HTR-8/SVneo (cell line): Measurements from ENCODE around the gene NUFIP1.
"Not testable (repeated sequence)": the region's sequence is repeated elsewhere in the genome, so short reads cannot be mapped to it uniquely, and the experiment has no call there.

Experiments
- DNase-seq: peaks from one replicate; pipeline ENCODE4 v3.0.0; 2011; ENCODE audit warnings: low spot score, mixed read lengths; ENCODE audit not compliant: insufficient read length
- FAIRE-seq: peaks from 2 replicates; lab custom pipeline; 2011; peaks lifted over from hg19 to GRCh38; lab: Jason Lieb, UNC

NUFIP1 gene

DNA sequence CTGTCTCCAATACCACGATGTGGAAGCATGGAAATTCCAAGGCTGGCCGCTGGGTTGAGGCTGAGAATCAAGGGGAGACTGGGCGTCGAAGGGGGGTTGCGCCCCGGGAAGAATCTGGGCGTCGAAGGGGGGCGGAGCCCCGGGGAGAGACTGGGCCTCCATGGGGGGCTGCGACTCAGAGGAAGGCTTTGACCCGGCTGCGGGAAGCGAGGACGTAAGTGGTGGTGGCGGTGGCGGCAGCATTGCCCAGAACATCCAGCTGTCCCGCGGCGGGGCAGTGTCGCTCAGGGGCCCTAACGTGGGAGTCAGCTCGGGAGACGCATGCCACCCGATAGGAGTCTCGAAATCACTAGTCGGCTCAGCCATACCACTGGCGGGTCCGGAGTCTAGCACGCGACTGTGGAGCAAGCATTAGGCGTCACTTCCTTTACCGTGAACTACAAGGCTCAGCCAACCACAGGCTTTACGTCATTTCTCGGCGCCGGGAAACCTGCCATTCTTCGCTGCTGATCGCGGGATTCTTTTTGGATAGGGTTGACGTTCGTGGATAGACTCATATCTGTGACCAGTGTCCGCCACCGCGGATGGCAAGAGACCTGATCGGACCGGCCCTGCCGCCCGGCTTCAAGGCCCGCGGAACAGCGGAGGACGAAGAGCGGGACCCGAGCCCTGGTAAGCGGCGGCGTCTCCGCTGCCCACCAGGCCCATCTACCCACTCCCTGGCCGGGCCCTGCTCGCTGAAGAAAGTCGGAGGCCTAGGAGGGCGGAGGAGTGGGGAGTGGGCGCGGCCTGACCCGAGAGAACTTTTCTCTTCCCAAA lies at the start of gene NUFIP1, which contains the start of gene GPALPP1:
Gene NUFIP1 (minus strand): TSS at position 401 of the 819 bp plus-strand sequence. CDS start 35 bp downstream, at position 366.
Gene GPALPP1 (plus strand): TSS at position 468 of the 819 bp plus-strand sequence. CDS start 117 bp downstream, at position 585.
- DNase-seq: peak; percentile 89
- peak; percentile 23 for FAIRE-seq

DNA sequence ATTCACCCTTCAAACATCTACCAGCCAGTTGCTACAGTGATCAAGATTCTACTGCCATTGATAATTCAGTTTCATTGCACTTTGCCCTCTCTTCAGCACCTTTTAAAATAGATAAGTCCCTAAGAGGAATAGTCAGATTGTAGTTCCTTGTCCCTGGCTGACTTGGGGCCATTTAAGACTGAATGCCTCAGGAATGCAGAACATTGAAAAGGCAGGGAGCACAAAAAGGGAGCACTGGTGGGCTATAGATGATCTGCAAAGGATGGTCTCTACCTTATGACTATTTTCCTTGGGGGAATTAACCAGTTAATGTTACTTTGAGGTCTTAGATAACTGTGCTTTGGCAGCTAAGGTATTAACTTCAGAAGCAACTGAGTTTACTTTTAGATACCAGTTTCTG lies 46.9 kb upstream of the NUFIP1 start:
- no peak for FAIRE-seq

DNA sequence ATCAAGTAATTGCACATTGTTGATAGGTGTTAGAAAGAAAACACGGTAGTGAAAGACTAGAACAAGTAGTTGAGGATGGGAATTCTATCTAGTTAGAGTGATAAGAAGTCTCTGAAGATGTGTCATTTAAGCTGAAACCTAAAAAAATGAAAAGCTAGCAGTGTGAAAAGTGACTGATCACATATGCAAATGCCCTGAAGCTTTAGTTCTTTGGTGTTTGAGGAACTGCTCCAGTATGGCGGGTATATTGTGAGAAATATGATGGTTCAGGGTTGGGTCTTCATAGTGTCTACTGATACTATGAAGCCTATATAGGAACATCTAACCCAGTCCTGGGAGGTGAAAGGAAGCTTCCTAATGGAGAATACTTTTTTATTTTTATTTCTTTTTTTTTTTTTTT lies 45.1 kb upstream of the NUFIP1 start:
- FAIRE-seq: no peak
- no peak for DNase-seq

More for the DNA sequence above, 46.9 kb upstream of the NUFIP1 start:
- no peak for DNase-seq

DNA sequence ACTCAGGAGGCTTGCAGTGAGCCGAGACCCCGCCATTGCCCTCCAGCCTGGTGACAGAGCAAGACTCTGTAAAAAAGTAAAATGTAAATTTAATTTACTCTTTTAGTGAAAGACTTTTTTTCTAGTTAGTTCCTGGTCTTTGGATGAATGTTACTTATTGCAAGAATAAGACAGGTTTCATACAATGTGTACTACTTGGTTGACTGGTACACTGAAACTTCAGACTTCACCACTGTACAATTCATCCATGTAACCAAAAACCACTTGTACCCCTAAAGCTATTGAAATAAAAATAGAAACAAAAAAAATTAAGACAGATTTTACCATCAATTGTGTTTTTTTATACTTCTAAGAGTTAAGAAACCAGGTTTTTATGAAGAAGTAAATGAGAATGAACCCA lies 35.6 kb upstream of the NUFIP1 start:
- FAIRE-seq (no peak), DNase-seq (no peak)

DNA sequence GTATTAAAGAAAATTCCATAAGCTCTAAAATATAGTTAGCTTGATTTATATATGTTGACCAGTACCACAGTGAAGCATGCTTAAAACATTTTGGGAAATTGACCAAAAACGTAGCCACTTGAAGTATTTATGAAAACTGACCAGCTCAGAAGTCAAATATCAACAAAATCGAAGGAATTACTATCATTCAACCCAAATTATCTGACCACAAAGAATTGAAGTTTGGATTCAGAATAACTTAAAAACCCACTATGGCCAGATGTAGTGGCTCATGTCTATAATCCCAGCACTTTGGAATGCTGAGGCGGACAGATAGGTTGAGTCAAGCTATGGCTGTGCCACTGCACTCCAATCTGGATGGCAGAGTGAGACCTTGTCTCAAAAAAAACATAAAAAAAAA lies 32.0 kb upstream of the NUFIP1 start:
- DNase-seq (no peak), FAIRE-seq (no peak)

DNA sequence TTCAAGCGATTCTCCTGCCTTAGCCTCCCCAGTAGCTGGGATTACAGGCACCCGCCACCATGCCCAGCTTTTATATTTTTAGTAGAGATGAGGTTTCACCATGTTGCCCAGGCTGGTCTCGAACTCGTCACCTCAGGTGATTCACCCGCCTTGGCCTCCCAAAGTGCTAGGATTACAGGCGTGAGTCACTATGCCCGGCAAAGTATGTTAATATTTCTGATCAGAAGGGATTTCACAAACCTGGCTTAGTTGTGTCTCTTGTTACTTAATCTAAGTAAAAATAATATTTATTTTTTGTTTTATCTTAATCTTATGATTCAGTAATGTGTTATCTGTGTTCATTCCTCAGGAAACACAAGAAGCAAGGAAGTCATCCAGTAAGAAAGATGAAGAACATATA lies 30.7 kb upstream of the NUFIP1 start:
- DNase-seq, FAIRE-seq: not testable (repeated sequence)

DNA sequence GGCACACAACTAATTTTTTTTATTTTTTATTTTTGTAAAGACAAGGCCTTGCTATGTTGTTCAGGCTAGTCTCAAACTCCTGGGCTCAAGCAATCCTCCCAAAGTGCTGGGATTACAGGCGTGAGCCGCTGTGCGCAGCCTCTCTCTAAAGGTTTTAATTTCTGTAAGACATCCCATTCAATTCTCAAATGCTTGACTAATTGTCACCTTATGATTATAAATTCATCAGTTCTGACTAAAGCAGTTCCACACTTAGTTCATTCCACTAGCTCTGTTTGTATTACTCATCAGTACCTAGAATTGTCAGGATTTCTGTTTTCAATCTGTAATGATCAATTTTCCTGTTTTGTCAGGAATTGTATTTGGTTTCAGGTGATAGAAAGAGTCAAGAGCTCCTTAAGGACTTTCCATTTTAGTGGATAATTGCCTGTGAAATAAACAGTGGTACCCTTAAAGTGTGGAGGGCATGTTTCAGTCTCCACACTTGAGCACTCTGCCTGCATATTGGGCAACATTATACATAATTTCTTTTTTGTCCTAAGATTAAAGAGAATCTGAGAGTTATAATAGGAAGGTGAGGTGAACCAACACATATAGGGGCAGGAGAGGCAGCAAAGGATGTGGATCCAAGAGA lies 27.6 kb upstream of the NUFIP1 start:
- FAIRE-seq (no peak), DNase-seq (no peak)

DNA sequence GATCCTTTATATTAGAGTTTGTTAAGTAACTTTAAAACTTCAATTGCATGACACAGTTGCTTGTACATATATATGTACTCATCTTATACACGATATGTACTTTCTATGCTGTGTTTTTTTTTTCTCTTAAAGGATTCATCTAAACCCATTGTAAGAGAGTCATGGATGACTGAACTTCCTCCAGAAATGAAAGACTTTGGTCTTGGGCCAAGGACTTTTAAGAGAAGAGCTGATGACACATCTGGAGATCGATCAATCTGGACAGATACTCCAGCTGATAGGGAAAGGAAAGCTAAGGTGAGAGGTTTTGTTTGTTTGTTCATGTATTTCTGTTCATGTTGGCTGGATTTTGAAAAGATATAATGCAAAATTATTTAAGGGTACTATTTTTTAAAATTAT lies 26.0 kb upstream of the NUFIP1 start:
- FAIRE-seq: no peak

DNA sequence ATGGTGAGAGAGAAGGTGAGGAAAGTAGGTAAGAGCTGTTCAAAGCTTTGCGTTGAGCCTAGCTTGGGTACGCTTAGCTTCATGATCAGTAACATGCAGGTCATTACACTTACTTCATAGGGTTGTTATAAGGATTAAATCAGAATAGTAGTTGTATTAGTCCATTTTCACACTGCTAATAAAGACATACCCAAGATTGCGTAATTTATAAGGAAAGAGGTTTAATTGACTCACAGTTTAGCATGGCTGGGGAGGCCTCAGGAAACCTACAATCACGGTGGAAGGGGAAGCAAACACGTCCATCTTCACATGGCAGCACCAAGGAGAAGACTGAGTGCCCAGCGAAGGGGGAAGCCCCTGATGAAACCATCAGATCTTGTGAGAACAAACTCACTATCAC lies 21.9 kb upstream of the NUFIP1 start:
- FAIRE-seq (no peak), DNase-seq (no peak)

More for the DNA sequence above, 26.0 kb upstream of the NUFIP1 start:
- no peak for DNase-seq

DNA sequence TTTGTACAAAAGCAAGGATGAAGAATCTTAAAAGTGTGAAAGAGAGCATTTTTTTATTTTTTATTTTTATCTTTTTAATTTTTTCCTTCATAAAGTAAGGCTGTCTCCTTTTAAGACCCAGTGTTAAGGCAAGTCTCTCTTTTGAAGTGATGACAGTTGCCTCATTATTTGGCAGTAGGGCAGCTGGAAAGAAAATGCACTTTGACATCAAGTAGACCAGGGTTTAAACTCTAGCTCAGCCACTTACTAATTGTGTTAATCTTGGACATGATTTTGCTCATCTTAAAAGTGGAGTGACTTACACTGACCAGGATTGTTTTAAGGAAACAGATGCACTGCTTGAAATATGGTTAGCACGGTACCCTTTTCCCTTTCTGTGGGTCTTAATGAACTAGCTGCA lies 18.6 kb upstream of the NUFIP1 start:
- DNase-seq (no peak), FAIRE-seq (no peak)

DNA sequence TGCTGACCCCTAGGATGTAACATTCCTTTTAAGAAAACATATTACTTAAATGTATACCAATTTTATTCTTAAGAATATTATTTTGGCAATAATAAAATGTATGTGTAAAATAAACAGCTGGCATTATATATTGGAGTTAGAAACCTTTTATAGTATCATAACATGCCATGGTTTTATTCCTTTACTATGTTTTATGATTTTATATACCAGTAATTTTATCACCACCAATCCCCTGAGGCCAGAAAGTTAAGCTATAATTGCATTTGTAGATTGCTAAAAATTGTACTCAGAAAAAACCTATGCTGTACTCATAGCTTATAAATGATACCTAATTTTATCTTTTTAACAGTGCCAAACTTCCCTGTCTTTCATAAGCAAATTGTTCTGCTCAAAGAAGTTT lies 18.0 kb upstream of the NUFIP1 start:
- FAIRE-seq (no peak), DNase-seq (no peak)

DNA sequence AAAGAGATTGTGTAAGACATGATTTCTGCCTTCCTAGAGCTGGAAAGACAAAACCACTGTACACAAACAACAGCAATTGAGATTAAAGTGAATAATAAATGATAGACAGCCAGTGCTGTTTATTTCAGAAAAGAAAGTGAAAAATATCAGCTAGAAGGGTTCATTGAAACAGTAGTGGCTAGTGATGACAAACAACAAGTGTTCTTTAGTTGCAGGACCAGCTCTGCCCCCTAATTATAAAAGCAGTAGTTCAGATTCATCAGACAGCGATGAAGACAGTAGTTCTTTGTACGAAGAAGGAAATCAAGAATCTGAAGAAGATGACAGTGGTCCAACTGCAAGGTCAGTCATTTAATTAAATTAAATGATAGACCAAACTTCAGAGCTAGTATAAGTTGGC lies 14.8 kb upstream of the NUFIP1 start:
- FAIRE-seq: no peak

DNA sequence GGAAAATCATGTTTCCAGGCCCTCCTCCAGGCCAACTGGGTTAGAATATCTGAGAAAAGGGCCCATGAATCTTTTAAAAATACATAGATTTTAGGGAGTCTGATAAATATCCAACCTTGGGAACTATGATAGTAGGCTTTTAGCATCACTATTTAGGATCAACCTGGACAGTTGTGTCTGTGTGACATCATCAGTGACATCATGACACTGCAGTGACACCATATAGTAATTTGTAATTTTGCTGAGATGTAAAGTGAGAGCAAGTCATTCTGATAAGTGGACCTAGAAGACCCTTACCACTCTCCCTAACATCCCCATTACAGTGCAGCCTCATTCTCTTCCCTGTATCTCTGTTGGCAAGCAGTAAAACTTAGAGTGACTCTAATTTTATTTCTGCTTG lies 14.1 kb upstream of the NUFIP1 start:
- DNase-seq: no peak
- no peak for FAIRE-seq

More for the DNA sequence above, 14.8 kb upstream of the NUFIP1 start:
- DNase-seq: no peak

DNA sequence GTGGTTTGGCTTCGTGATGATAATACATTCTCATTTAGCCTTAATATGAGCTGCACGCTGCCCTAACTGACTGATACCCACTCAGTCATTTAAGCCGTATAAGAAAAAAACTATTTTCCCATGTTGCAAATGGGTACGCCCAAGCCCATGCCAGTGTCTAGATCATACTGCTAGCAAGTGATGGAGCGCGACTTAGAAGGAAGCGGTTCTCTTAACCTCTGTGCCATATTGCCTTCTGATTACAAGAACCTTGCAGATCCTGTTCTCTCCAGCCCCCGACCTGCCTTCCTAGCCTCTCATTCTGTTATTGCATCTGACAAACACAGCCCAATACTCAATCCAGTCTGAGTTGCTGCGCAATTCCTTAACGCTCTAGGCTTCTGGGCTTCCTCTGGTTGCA lies 670 bp upstream of the NUFIP1 start:
- DNase-seq (no peak), FAIRE-seq (no peak)

DNA sequence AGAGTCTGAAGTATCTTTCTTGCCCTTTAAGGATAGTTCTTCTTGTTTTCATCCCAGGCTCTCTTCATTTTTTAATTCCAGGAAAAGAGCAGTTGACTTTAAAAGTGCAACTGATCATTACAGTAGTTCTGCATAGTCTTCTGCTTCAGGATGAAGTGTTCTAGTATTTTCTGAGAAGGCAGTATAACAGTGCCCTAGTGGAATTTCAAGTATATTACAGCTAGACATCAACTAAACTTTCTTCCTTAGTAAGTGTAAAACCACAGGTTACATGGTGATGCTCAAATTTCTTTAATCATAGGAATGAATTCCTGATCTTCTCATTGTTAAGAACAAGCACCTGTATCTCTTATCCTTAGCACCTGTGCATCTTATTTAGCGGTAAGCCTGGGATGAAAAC lies 10.9 kb downstream of the NUFIP1 start:
- no peak for FAIRE-seq

DNA sequence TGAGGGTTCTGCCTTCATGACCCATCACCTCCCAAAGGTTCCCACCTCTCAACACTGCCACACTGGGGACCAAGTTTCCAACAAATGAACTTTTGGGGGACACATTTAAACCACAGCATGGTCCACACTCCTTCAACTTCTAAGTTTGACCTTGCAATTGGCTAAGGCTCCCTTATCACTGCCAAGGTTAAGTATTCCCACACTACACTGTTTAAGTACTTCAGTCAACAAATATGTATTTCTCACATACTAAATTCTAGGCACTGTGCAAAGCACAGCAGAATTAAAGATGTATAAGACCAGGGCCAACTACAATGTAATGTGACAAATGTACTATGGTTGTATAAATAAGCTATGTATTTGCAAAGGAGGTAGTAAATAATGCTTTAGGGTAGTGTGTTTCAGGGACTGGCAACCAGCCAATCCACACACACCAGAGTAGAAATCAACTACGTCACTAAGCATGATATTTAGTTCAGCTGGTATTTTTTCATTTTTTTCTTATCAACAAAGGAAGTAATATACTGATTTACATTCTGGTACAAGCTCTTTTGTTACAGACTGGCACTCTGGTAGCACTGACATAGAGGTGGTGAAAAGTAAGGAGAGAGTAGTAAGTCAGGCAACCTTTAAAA lies 12.2 kb downstream of the NUFIP1 start:
- no peak for FAIRE-seq
- DNase-seq: no peak

More for the DNA sequence above, 10.9 kb downstream of the NUFIP1 start:
- DNase-seq: no peak

DNA sequence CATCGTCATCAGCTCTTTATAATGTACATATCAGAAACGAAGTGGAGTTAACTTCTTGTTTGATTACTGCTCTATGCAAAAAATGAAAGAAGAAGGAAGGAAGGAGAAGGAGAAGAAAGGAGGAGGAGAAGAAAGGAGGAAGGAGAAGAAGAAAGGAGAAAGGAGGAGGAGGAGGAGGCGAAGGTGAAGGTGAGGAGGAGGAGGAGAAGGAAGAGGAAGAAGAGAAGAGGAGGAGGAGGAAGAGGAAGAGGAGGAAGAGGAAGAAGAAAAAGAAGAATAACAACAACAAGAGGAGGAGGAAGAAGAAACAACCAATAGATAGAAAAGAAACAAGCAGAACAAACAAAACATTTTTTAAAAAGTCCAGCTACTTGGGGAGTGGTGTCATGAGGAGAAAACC lies 13.1 kb downstream of the NUFIP1 start:
- no peak for DNase-seq
- no peak for FAIRE-seq

DNA sequence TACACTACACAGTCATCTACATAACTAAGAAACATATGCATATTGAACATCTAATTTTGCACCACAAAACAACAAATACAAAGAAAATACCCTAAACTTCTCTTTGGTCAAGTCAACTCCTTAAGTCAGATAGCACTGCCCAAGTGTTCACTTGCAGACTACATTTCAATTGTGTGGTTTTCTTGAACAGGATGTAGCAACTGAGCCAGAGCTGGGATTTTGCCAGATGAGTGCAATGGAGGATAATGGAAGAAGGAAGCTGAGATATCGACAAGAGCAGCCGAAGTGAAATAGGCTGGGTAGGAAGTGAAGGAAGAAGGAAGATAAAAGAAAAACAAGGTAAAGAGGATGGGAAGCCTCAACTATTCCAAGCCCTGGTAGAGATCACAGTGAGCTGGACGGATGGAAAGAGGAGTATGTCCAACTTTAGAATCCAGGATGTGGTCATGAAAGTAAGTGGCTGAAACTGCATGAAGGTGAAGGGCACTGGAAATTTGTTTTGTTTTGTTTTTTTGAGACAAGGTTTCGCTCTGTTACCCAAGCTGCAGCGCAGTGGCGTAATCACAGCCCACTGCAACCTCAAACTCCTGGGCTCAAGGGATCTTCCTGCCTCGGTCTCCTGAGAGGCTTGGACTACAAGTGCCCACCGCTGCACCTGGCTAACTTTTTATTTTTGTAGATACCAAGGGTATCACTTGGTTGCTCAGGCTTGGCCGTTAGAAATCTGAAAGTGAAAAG lies 15.0 kb downstream of the NUFIP1 start:
- no peak for FAIRE-seq
- DNase-seq: no peak

DNA sequence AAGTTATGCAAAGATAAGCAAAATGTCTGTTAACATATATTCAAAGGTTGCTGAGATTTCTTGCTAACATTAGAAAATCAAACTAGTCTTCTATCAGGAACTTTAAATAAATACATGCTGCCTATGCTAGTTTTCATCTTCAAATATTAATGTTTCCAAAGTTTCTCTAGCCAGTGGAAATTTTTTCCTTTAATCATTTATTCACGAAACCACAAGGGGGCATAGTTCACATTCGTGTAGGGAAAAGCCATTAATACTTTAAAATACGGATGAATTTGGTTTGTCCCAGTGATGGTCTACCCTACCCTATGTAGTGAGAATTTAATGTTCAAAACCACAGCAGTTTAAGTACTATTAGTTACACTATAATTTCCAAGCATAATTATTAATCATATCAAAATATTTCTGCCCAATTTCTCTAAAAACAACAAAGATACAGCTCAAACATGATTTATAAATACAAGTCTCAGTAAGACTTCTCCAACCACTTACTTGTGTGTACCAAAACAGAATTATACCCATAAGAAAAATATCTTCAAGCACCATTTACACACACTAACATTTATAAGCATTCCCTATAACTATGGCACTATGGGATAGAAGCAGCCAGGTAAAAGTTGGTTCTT lies 16.2 kb downstream of the NUFIP1 start:
- DNase-seq (no peak), FAIRE-seq (no peak)
